ENCODE data around the gene ARHGAP30. TPM values are rescaled to one million over a fixed set of nuclear protein-coding genes. Genes with fewer than 3 reads are reported as not detected.

ARHGAP30 gene
- total RNA-seq, 1 experiment from 2014 or later = 0.55 TPM

- Histone ChIP-seq H4K20me1 (ENCODE audit: low read length) (no peaks in the 10 kb centered on the region), H3K4me1 (ENCODE audit: insufficient read depth, low read length) (peaks cover 83% of the 10 kb centered on the region), H3F3A (ENCODE audit: low read length, unreplicated experiment) (no peaks in the 10 kb centered on the region), H3K79me2 (ENCODE audit: low read length) (peaks cover 26% of the 10 kb centered on the region), H3K9ac (ENCODE audit: low read length) (peak overlapping the region; percentile 68), H3K9me2 (replicated peaks; ENCODE audit: low read length) (no peaks in the 10 kb centered on the region), H3K27me3 (ENCODE audit: low read length) (no peaks in the 10 kb centered on the region), H3K36me3 (ENCODE audit: low read depth, low read length) (no peaks in the 10 kb centered on the region), H2AFZ (ENCODE audit: low read length) (no peak overlapping the region), H3K4me2 (ENCODE audit: low read length) (peak overlapping the region; percentile 83), H3K9me3 (ENCODE audit: low read length) (no peaks in the 10 kb centered on the region), H3K4me3 (ENCODE audit: low read length) (peak overlapping the region; percentile 58), H3K27ac (ENCODE audit: low read length) (peak overlapping the region; percentile 80)
- DNase-seq (peak; percentile 64), ATAC-seq (peak; percentile 38)
- BruUV-seq (replicated peaks) = no TSS peak
- CTCF ChIA-PET = interaction anchor here (0.6 kb wide), 1 partner anchor 9 kb away, joined by 4 read pairs; no protein-coding TSS in a partner anchor
- POLR2A ChIA-PET (ENCODE audit: unreplicated experiment) = no interaction called here
- intact Hi-C loops (cut with micrococcal nuclease) = no loop called here
- TF ChIP-seq EZH2 (IDR thresholded peaks at IDR 0.05; ENCODE audit: low read length, unreplicated experiment) (no peak), CTCF (conservative IDR thresholded peaks at IDR 0.05; ENCODE audit: low read depth, low read length) (no peak), EZH2phosphoT487 (IDR thresholded peaks at IDR 0.05; ENCODE audit: borderline replicate concordance, low read length) (no peak)
Measured at GRCh38 chr1:161088587-161089110, 19.0 kb upstream of the ARHGAP30 start.

GRCh38 chr1:161086457-161086856 lies 16.8 kb upstream of the ARHGAP30 start:
- H3K27me3 ChIP-seq (ENCODE audit: low read length) = no peaks in the 10 kb centered on the region
- TF ChIP-seq CTCF (conservative IDR thresholded peaks at IDR 0.05; ENCODE audit: low read depth, low read length) = no peak
- TF ChIP-seq EZH2 (IDR thresholded peaks at IDR 0.05; ENCODE audit: low read length, unreplicated experiment) = no peak
- no peak for TF ChIP-seq EZH2phosphoT487 (IDR thresholded peaks at IDR 0.05; ENCODE audit: borderline replicate concordance, low read length)
- no peaks in the 10 kb centered on the region for H3F3A ChIP-seq (ENCODE audit: low read length, unreplicated experiment)
- H3K4me1 ChIP-seq (ENCODE audit: insufficient read depth, low read length) = peaks cover 83% of the 10 kb centered on the region
- H3K9me3 ChIP-seq (ENCODE audit: low read length) = no peaks in the 10 kb centered on the region
- CTCF ChIA-PET = no interaction called here
- no peak for ATAC-seq
- BruUV-seq (replicated peaks) = no TSS peak
- H3K79me2 ChIP-seq (ENCODE audit: low read length) = peaks cover 26% of the 10 kb centered on the region
- peak overlapping the region; percentile 26; the same call in 1 of the 2 replicates for H3K4me2 ChIP-seq (ENCODE audit: low read length)
- intact Hi-C loops (cut with micrococcal nuclease) = no loop called here
- no peaks in the 10 kb centered on the region for H3K9me2 ChIP-seq (replicated peaks; ENCODE audit: low read length)
- H3K36me3 ChIP-seq (ENCODE audit: low read depth, low read length) = no peaks in the 10 kb centered on the region
- POLR2A ChIA-PET (ENCODE audit: unreplicated experiment) = interaction anchor here (0.6 kb wide), 1 partner anchor 65 kb away, joined by 3 read pairs; no protein-coding TSS in a partner anchor
- no peaks in the 10 kb centered on the region for H4K20me1 ChIP-seq (ENCODE audit: low read length)
- no peak overlapping the region for H2AFZ ChIP-seq (ENCODE audit: low read length)
- H3K27ac ChIP-seq (ENCODE audit: low read length) = no peak overlapping the region
- no peak overlapping the region for H3K4me3 ChIP-seq (ENCODE audit: low read length)
- no peak overlapping the region for H3K9ac ChIP-seq (ENCODE audit: low read length)
- DNase-seq = no peak

- TF ChIP-seq EZH2 (IDR thresholded peaks at IDR 0.05; ENCODE audit: low read length, unreplicated experiment) (no peak), CTCF (conservative IDR thresholded peaks at IDR 0.05; ENCODE audit: low read depth, low read length) (no peak), EZH2phosphoT487 (IDR thresholded peaks at IDR 0.05; ENCODE audit: borderline replicate concordance, low read length) (no peak)
- Histone ChIP-seq H3K9ac (ENCODE audit: low read length) (no peak overlapping the region), H3K4me2 (ENCODE audit: low read length) (peak overlapping the region; percentile 68), H3K4me1 (ENCODE audit: insufficient read depth, low read length) (peaks cover 87% of the 10 kb centered on the region), H3K79me2 (ENCODE audit: low read length) (peaks cover 26% of the 10 kb centered on the region), H3K9me3 (ENCODE audit: low read length) (no peaks in the 10 kb centered on the region), H3K27me3 (ENCODE audit: low read length) (no peaks in the 10 kb centered on the region), H3K4me3 (ENCODE audit: low read length) (no peak overlapping the region), H2AFZ (ENCODE audit: low read length) (no peak overlapping the region), H3K9me2 (replicated peaks; ENCODE audit: low read length) (no peaks in the 10 kb centered on the region), H3K36me3 (ENCODE audit: low read depth, low read length) (no peaks in the 10 kb centered on the region), H3K27ac (ENCODE audit: low read length) (peak overlapping the region; percentile 56), H4K20me1 (ENCODE audit: low read length) (no peaks in the 10 kb centered on the region), H3F3A (ENCODE audit: low read length, unreplicated experiment) (no peaks in the 10 kb centered on the region)
- no TSS peak for BruUV-seq (replicated peaks)
- DNase-seq (no peak), ATAC-seq (no peak)
- intact Hi-C loops (cut with micrococcal nuclease) = no loop called here
- POLR2A ChIA-PET (ENCODE audit: unreplicated experiment) = no interaction called here
- CTCF ChIA-PET = no interaction called here
Measured at GRCh38 chr1:161085165-161085564, 15.5 kb upstream of the ARHGAP30 start.

Data from PC-3 (cell line).